Mesothelial cell of epicardium (in vitro differentiated cells): ENCODE data around the gene FMO2. TPM values are rescaled to one million over a fixed set of nuclear protein-coding genes. Genes with fewer than 3 reads are reported as not detected.

ENCODE experiments used
- DNase-seq, 2 experiments: peaks; one replicate each; pipeline ENCODE4 v3.0.0; 2021; ENCODE audit warnings: low spot score in 2 of 2; ENCODE audit not compliant: unreplicated experiment in 2 of 2
- H3K27ac Mint-ChIP-seq: 2 replicates; pipeline ENCODE4 v1.8.0; 2021; ENCODE audit warnings: mixed read lengths
- H3K27me3 Mint-ChIP-seq: 2 replicates; pipeline ENCODE4 v1.8.0; 2021; ENCODE audit warnings: low read depth, mixed read lengths
- H3K36me3 Mint-ChIP-seq: 2 replicates; pipeline ENCODE4 v1.8.0; 2021; ENCODE audit warnings: mixed read lengths
- H3K4me1 Mint-ChIP-seq: 2 replicates; pipeline ENCODE4 v1.8.0; 2021; ENCODE audit warnings: mixed read lengths
- H3K4me3 Mint-ChIP-seq: 2 replicates; pipeline ENCODE4 v1.8.0; 2021; ENCODE audit warnings: mild to moderate bottlenecking, moderate library complexity, mixed read lengths
- H3K9me3 Mint-ChIP-seq: 2 replicates; pipeline ENCODE4 v1.8.0; 2021; ENCODE audit warnings: mixed read lengths
- CTCF ChIP-seq: fragments of 200-600 bp; sonication (generic); IDR thresholded peaks from one replicate; pipeline ENCODE4 v1.5.0; 2021; ENCODE audit warnings: antibody characterized with exemption; ENCODE audit not compliant: unreplicated experiment
- total RNA-seq: library from RNA; stranded (reverse); gene quantifications from 3 replicates; pipeline ENCODE4 v1.2.1, GENCODE V29; 2021

The FMO2 gene
- total RNA-seq, 1 donor from 2014 or later, result not detected

GRCh38 chr1:171248302-171248701 is 63.2 kb downstream of the FMO2 start, which contains the start of gene FMO1:
FMO1 (plus strand) TSS chr1:171248494; CDS start chr1:171258088, 9,594 bp downstream.
- no peak within 1 kb of the TSS for H3K27ac Mint-ChIP-seq

GRCh38 chr1:171248841-171249240 is 63.7 kb downstream of the FMO2 start:
- peaks cover 7% of the 10 kb centered on the region for H3K4me1 Mint-ChIP-seq
- no peak overlapping the region for H3K27ac Mint-ChIP-seq
- DNase-seq, result no peak
- H3K9me3 Mint-ChIP-seq, result no peaks in the 10 kb centered on the region
- TF ChIP-seq CTCF, result no peak
- H3K27me3 Mint-ChIP-seq, result peaks cover 57% of the 10 kb centered on the region
- H3K36me3 Mint-ChIP-seq, result no peaks in the 10 kb centered on the region
- no peak overlapping the region for H3K4me3 Mint-ChIP-seq

More at GRCh38 chr1:171248302-171248701, 63.2 kb downstream of the FMO2 start, which contains the start of gene FMO1:
- no peak for TF ChIP-seq CTCF
- H3K4me1 Mint-ChIP-seq, result peaks cover 7% of the 10 kb centered on the region
- H3K9me3 Mint-ChIP-seq, result no peaks in the 10 kb centered on the region
- peaks cover 61% of the 10 kb centered on the region for H3K27me3 Mint-ChIP-seq
- DNase-seq, result no peak
- no peaks in the 10 kb centered on the region for H3K36me3 Mint-ChIP-seq
- no peak within 1 kb of the TSS for H3K4me3 Mint-ChIP-seq

GRCh38 chr1:171250263-171250662 is 65.2 kb downstream of the FMO2 start:
- Mint-ChIP-seq H3K27me3 (peaks cover 52% of the 10 kb centered on the region), H3K36me3 (no peaks in the 10 kb centered on the region), H3K27ac (no peak overlapping the region), H3K4me3 (no peak overlapping the region), H3K4me1 (peaks cover 7% of the 10 kb centered on the region), H3K9me3 (no peaks in the 10 kb centered on the region)
- TF ChIP-seq CTCF, result no peak
- no peak for DNase-seq

GRCh38 chr1:171251042-171251951 is 66.2 kb downstream of the FMO2 start:
- Mint-ChIP-seq H3K27ac (no peak overlapping the region), H3K36me3 (no peaks in the 10 kb centered on the region), H3K4me3 (peak overlapping the region; percentile 87), H3K4me1 (peaks cover 7% of the 10 kb centered on the region), H3K27me3 (peaks cover 52% of the 10 kb centered on the region), H3K9me3 (no peaks in the 10 kb centered on the region)
- DNase-seq, result peak in 1 of 2 experiments; percentile 64
- TF ChIP-seq CTCF, result peak; percentile 62

- TF ChIP-seq CTCF, result no peak
- Mint-ChIP-seq H3K4me1 (peaks cover 7% of the 10 kb centered on the region), H3K4me3 (peak overlapping the region; percentile 87), H3K36me3 (no peaks in the 10 kb centered on the region), H3K9me3 (no peaks in the 10 kb centered on the region), H3K27ac (no peak overlapping the region), H3K27me3 (peaks cover 51% of the 10 kb centered on the region)
- no peak for DNase-seq
Measured at GRCh38 chr1:171251952-171252300, 66.8 kb downstream of the FMO2 start.
